OCI-M1 (cell line): ENCODE results near the gene APELA.
"Not testable (repeated sequence)": the region's sequence is repeated elsewhere in the genome, so short reads cannot be mapped to it uniquely, and the experiment has no call there.

Experiments used
- DNase-seq: peaks from one replicate; lab custom pipeline; 2025; lab: John Stamatoyannopoulos, UW

The APELA gene

DNA sequence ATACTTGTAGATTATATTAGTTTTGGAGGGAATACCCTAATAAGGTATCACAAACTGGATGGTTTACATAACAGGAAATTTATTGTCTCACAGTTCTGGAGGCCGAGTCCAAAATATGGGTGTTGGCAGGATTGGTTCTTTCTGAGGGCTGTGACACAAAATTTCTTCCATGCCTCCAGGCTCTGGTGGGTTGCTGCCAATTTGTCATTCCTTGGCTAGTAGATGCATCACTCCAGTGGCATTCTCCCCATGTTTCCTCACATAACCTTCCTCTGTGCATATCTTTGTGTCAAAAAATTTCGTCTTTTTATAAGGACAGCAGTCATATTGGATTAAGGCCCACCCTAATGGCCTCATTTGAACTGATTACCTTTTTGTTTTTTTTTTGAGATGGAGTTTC is 49.3 kb downstream of the APELA start:
- no peak for DNase-seq

GRCh38 chr4:164927101-164927500 is 50.1 kb downstream of the APELA start:
- DNase-seq, result not testable (repeated sequence)

DNA sequence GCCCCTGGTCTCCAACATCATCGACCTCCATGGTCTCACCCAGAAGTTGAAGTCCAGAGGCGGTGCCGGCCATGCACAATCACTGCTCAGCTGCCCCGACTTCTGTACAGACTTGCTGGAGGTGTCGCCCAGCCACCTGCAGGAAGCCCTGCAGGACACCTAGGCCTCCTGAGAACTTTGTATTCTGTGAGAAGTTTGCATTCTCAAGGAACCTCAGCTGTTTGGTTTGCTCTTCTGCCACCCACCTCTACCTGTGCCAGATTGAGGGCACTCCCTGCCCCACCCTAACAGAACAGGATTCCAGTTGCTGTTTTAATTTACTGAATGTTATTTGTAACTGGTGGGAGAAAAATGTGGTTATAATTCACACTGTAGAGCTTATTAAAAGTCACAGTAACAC is 53.7 kb downstream of the APELA start:
- no peak for DNase-seq

DNA sequence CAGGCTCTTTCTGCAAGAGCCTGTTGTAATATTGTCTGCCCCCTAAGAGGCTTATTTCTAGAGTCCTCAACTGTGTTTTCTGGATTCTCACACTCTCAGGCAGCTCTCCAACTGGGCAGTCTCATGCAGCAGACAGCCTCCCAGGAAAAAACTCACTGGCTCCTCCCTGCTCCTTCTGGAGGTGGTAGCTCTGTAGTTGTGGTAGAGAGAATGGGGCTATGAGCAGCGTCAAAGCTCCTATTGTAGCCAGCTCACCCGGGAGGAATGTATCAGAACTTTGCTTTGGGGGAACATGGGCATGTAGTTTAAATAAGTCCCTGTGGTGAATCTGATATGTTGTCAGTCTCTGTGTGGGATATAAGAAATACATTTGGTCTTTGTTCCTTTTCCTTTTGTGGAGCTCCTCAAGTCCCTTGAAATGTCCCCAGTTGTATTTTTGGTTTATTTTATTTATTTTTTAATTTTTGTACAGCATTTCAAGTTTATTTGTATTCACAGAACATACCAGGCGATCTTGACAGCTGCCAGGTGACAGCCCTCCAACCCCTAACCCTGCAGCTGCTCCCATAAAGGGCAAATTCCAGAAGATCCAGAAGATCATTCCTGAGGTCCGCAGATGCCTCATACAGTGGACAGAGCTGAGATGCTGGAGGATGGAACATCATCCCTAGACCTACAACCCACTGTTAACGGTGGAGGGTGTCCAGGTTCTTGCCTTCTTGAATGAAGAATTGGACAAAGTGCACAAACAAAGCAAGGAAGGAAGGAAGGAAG is 54.8 kb downstream of the APELA start:
- DNase-seq, result no peak

GRCh38 chr4:164933244-164933643 is 56.3 kb downstream of the APELA start:
- no peak for DNase-seq

DNA sequence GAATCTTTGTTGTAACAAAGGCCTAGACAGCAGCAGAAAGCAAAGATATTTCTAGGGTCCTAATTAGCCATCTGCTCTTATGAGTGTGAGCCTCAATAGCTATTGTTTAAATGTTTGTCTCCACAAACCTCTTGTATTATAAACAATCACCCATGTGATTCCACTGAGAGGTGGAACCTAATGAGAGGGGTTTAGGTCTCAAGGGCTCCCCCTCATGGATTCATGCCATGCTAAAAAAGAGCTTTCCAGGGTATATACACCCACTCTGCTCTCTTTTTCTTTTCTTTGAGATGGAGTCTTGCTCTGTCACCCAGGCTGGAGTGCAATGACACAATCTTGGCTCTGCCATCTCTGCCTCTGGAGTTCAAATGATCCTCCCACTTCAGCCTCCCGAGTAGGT is 58.4 kb downstream of the APELA start:
- DNase-seq, result peak; percentile 60

DNA sequence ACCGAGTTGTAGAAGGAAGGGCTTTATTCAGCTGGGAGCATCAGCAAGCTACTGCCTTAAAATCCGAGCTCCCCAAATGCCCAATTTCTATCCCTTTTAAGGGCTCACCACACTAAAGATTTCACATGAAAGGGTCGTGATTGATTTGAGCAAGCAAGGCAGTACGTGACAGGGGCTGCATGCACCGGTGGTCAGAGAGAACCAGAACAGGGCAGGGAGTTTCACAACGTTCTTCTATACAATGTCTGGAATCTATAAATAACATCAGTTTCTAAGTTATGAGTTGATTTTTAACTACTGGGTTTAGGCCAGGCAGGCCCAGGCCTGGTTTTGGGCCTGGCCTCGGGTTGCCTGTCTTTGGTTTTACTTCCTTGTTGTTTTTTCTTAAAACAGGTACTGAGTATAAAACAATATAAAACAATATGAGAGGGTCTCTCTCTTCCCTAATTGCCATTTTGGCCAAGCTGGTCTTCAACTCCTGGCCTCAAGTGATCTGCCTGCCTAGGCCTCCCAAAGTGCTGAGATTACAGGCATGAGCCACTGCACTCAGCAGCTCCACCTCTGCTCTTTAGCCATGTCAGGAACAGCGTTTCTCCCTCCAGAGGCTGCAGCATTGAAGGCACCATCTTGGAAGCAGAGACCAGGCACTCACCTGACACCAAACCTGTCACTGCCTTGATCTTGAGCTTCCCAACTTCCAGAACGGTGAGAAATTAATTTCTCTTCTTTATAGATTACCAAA is 59.1 kb downstream of the APELA start:
- not testable (repeated sequence) for DNase-seq

GRCh38 chr4:164937576-164938270 is 60.7 kb downstream of the APELA start:
- DNase-seq, result peak; percentile 56

DNA sequence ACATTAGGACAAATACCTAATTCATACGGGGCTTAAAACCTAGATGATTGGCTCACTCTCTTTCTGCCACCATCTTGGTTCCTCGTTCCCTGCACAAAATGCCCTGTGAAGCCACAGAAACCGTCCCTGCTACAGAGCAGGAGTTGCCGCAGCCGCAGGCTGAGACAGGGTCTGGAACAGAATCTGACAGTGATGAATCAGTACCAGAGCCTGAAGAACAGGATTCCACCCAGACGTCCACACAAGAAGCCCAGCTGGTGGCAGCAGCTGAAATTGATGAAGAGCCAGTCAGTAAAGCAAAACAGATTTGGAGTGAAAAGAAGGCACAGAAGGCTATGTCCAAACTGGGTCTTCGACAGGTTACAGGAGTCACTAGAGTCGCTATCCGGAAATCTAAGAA is 66.2 kb downstream of the APELA start:
- no peak for DNase-seq

- no peak for DNase-seq
Observed at GRCh38 chr4:164945146-164945545, 68.2 kb downstream of the APELA start.

- no peak for DNase-seq
Observed at GRCh38 chr4:164946810-164947209, 69.8 kb downstream of the APELA start.
